ENCODE data around the gene C14orf93. TPM values are rescaled to one million over a fixed set of nuclear protein-coding genes. Genes with fewer than 3 reads are reported as not detected.

The C14orf93 gene
- total and polyA plus RNA-seq, 9 of the 15 experiments (the other 6 are each of a cell fraction or from before 2014, with no cell fraction given), result 2.2 to 22.4 (median 16.1) TPM

GRCh38 chr14:23020143-23021128, 10.5 kb upstream of the C14orf93 start (continued):
- TF ChIP-seq SMARCA4 (IDR thresholded peaks at IDR 0.05) (peak; percentile 92), CREM (IDR thresholded peaks at IDR 0.05; ENCODE audit: low read depth) (peak; percentile 70; the same call in 1 of the 2 replicates), ZNF436 (CRISPR knock-in tag; IDR thresholded peaks at IDR 0.05) (no peak), NBN (IDR thresholded peaks at IDR 0.05; ENCODE audit: low read depth) (peak; percentile 45; the same call in 1 of the 2 replicates), ZKSCAN8 (CRISPR knock-in tag; IDR thresholded peaks at IDR 0.05) (no peak), ID3 (CRISPR knock-in tag; IDR thresholded peaks at IDR 0.05) (no peak), ID3 (tag; IDR thresholded peaks at IDR 0.05) (no peak), ZNF384 (IDR thresholded peaks at IDR 0.05; ENCODE audit: low read depth, low read length) (peak; percentile 95), ZNF253 (CRISPR knock-in tag; conservative IDR thresholded peaks at IDR 0.05) (no peak), ZNF282 (CRISPR knock-in tag; IDR thresholded peaks at IDR 0.05) (no peak), MTA2 (IDR thresholded peaks at IDR 0.05; ENCODE audit: low read depth) (peak; percentile 76), TSC22D4 (tag; IDR thresholded peaks at IDR 0.05) (no peak), FOXM1 (IDR thresholded peaks at IDR 0.05; ENCODE audit: low read depth) (peak; percentile 45; the same call in 1 of the 2 replicates), FOXM1 (CRISPR knock-in tag; IDR thresholded peaks at IDR 0.05; ENCODE audit: low read depth) (no peak), ZBTB33 (CRISPR knock-in tag; IDR thresholded peaks at IDR 0.05) (no peak), GATAD2A (IDR thresholded peaks at IDR 0.05) (no peak), HCFC1 (IDR thresholded peaks at IDR 0.05; ENCODE audit: low read depth, low read length) (no peak), CAMTA2 (CRISPR knock-in tag; conservative IDR thresholded peaks at IDR 0.05) (no peak), PCBP1 (IDR thresholded peaks at IDR 0.05; ENCODE audit: low read depth, low read length, poor library complexity, severe bottlenecking) (no peak), DNMT1 (IDR thresholded peaks at IDR 0.05) (no peak), SRF (CRISPR knock-in tag; IDR thresholded peaks at IDR 0.05) (no peak), HINFP (tag; conservative IDR thresholded peaks at IDR 0.05; ENCODE audit: low read depth) (no peak), CREB3L1 (IDR thresholded peaks at IDR 0.05; ENCODE audit: borderline replicate concordance, low read depth) (no peak), SMAD2 (IDR thresholded peaks at IDR 0.05; ENCODE audit: low read depth, low read length) (no peak), ZNF311 (CRISPR knock-in tag; IDR thresholded peaks at IDR 0.05) (no peak)
